Smooth muscle cell (in vitro differentiated cells): ENCODE measurements around the gene AMPD3. TPM values are rescaled to one million over a fixed set of nuclear protein-coding genes. Genes with fewer than 3 reads are reported as not detected.

ENCODE experiments used
- DNase-seq: peaks from one replicate; lab custom pipeline; 2025; ENCODE audit not compliant: unreplicated experiment; lab: John Stamatoyannopoulos, UW
- H2AFZ ChIP-seq: fragments of 200-600 bp; sonication (generic); 2 replicates; pipeline ENCODE4 v1.6.0; 2016; ENCODE audit warnings: antibody characterized with exemption, low read depth, mild to moderate bottlenecking
- H3F3A ChIP-seq: fragments of 200-600 bp; sonication (generic); 2 replicates; pipeline ENCODE4 v1.6.0; 2017; ENCODE audit warnings: antibody characterized with exemption, low read depth
- H3K27ac ChIP-seq: fragments of 200-600 bp; sonication (generic); 2 replicates; pipeline ENCODE4 v1.5.1; 2016; ENCODE audit warnings: low read depth, mild to moderate bottlenecking
- H3K27me3 ChIP-seq: fragments of 200-600 bp; sonication (generic); 2 replicates; pipeline ENCODE4 v1.6.1; 2016; ENCODE audit warnings: low read depth, mild to moderate bottlenecking
- H3K36me3 ChIP-seq: fragments of 200-600 bp; sonication (generic); 2 replicates; pipeline ENCODE4 v1.5.1; 2016; ENCODE audit warnings: low read depth
- H3K4me1 ChIP-seq: fragments of 200-600 bp; sonication (generic); 2 replicates; pipeline ENCODE4 v1.5.1; 2016; ENCODE audit warnings: low read depth
- H3K4me2 ChIP-seq: fragments of 200-600 bp; sonication (generic); 2 replicates; pipeline ENCODE4 v1.6.0; 2016; ENCODE audit warnings: mild to moderate bottlenecking
- H3K4me3 ChIP-seq: fragments of 200-600 bp; sonication (generic); 2 replicates; pipeline ENCODE4 v1.5.1; 2016; ENCODE audit warnings: mild to moderate bottlenecking
- H3K79me2 ChIP-seq: fragments of 200-600 bp; sonication (generic); 2 replicates; pipeline ENCODE4 v1.6.0; 2016; ENCODE audit warnings: low read depth, mild to moderate bottlenecking
- H3K9ac ChIP-seq: fragments of 200-600 bp; sonication (generic); 2 replicates; pipeline ENCODE4 v1.6.0; 2016; ENCODE audit warnings: low read depth
- H3K9me3 ChIP-seq: fragments of 200-600 bp; sonication (generic); replicated peaks from 2 replicates; pipeline ENCODE4 v1.5.1; 2016; ENCODE audit warnings: low read depth
- H4K20me1 ChIP-seq: fragments of 200-600 bp; sonication (generic); 2 replicates; pipeline ENCODE4 v1.6.0; 2016; ENCODE audit warnings: low read depth
- CTCF ChIP-seq: fragments of 200-600 bp; sonication (generic); IDR thresholded peaks from 2 replicates; pipeline ENCODE4 v1.5.1; 2017; ENCODE audit warnings: borderline replicate concordance, mild to moderate bottlenecking, antibody characterized with exemption; ENCODE audit not compliant: insufficient read depth, poor library complexity, severe bottlenecking
- WGBS: methylation state at CpG from one replicate; pipeline ENCODE4 v1.1.7; 2016; ENCODE audit warnings: low lambda C conversion rate; 5-methylcytosine and 5-hydroxymethylcytosine counted together
- polyA plus RNA-seq: library from polyadenylated mRNA; unstranded; fragments of >200 nt; fragmentation: Nextera tagmentation; extraction: Ambion mirVana; gene quantifications from 2 replicates; pipeline ENCODE4 v1.2.1, GENCODE V29; 2016
- total RNA-seq: library from RNA; depleted of rRNA; stranded (reverse); fragments of >200 nt; gene quantifications from 2 replicates; pipeline ENCODE4 v1.2.3, GENCODE V29; 2014

Gene AMPD3
- total and polyA plus RNA-seq, 2 experiments from 2014 or later: 0.67 to 3.6 TPM

GRCh38 chr11:10487002-10487647, 32.1 kb downstream of the AMPD3 start:
- TF ChIP-seq CTCF: no peak
- Histone ChIP-seq H3K4me3 (no peak overlapping the region), H3F3A (no peaks in the 10 kb centered on the region), H3K9me3 (no peaks in the 10 kb centered on the region), H3K9ac (no peak overlapping the region), H3K4me1 (peaks cover 9% of the 10 kb centered on the region), H4K20me1 (no peaks in the 10 kb centered on the region), H3K4me2 (no peak overlapping the region), H3K79me2 (no peaks in the 10 kb centered on the region), H3K36me3 (no peaks in the 10 kb centered on the region), H2AFZ (no peak overlapping the region), H3K27ac (no peak overlapping the region), H3K27me3 (no peaks in the 10 kb centered on the region)
- DNase-seq: no peak
- 92% methylated on average over 16 of the region's 16 CpGs for WGBS

GRCh38 chr11:10488121-10488933, 33.3 kb downstream of the AMPD3 start:
- TF ChIP-seq CTCF: no peak
- no peak for DNase-seq
- Histone ChIP-seq H3K27me3 (no peaks in the 10 kb centered on the region), H3F3A (no peaks in the 10 kb centered on the region), H3K9me3 (no peaks in the 10 kb centered on the region), H4K20me1 (no peaks in the 10 kb centered on the region), H3K4me3 (no peak overlapping the region), H3K79me2 (no peaks in the 10 kb centered on the region), H3K27ac (no peak overlapping the region), H3K4me1 (peaks cover 9% of the 10 kb centered on the region), H3K9ac (no peak overlapping the region), H3K4me2 (no peak overlapping the region), H2AFZ (no peak overlapping the region), H3K36me3 (no peaks in the 10 kb centered on the region)
- 81% methylated on average over 13 of the region's 13 CpGs for whole genome bisulfite sequencing

GRCh38 chr11:10488934-10489691, 34.0 kb downstream of the AMPD3 start:
- H3K36me3 ChIP-seq: no peaks in the 10 kb centered on the region
- DNase-seq: no peak
- H2AFZ ChIP-seq: no peak overlapping the region
- WGBS: 93% methylated on average over 11 of the region's 11 CpGs
- TF ChIP-seq CTCF: no peak
- no peak overlapping the region for H3K4me2 ChIP-seq
- peaks cover 9% of the 10 kb centered on the region for H3K4me1 ChIP-seq
- H3K9me3 ChIP-seq: no peaks in the 10 kb centered on the region
- no peaks in the 10 kb centered on the region for H4K20me1 ChIP-seq
- H3K4me3 ChIP-seq: no peak overlapping the region
- H3K27me3 ChIP-seq: no peaks in the 10 kb centered on the region
- H3F3A ChIP-seq: no peaks in the 10 kb centered on the region
- no peak overlapping the region for H3K9ac ChIP-seq
- no peaks in the 10 kb centered on the region for H3K79me2 ChIP-seq
- no peak overlapping the region for H3K27ac ChIP-seq
